Measurements from ENCODE around the gene MEI1.

GRCh38 chr22:41742918-41743317, 43.6 kb downstream of the MEI1 start:
- TF ChIP-seq CTCF (IDR thresholded peaks at IDR 0.05) (no peak), POLR2A (IDR thresholded peaks at IDR 0.05) (no peak)

Measured in testis (tissue), 2 donors.